Measurements from ENCODE around the gene SAMD10.
A peak's percentile ranks its signal among the peaks of the same experiment; 100 is the strongest.
"Not testable (repeated sequence)": the region's sequence is repeated elsewhere in the genome, so short reads cannot be mapped to it uniquely, and the experiment has no call there.

SAMD10 gene

GRCh38 chr20:63968136-63968927, 11.1 kb downstream of the SAMD10 start:
- no peak for DNase-seq

- DNase-seq = no peak
These were observed 11.9 kb downstream of the SAMD10 start for GRCh38 chr20:63967330-63968135.

GRCh38 chr20:63966944-63967322, 12.5 kb downstream of the SAMD10 start:
- no peak for DNase-seq

- no peak for DNase-seq
These were observed 13.1 kb downstream of the SAMD10 start for GRCh38 chr20:63966172-63966943.

GRCh38 chr20:63964412-63964811, 15.0 kb downstream of the SAMD10 start:
- no peak for DNase-seq

- no peak for DNase-seq
These were observed 15.6 kb downstream of the SAMD10 start for GRCh38 chr20:63963784-63964301.

- no peak for DNase-seq
These were observed 16.1 kb downstream of the SAMD10 start for GRCh38 chr20:63963348-63963741.

GRCh38 chr20:63962426-63963347, 16.8 kb downstream of the SAMD10 start:
- DNase-seq = no peak

GRCh38 chr20:63961664-63962425, 17.6 kb downstream of the SAMD10 start:
- no peak for DNase-seq

GRCh38 chr20:63960654-63961621, 18.5 kb downstream of the SAMD10 start:
- not testable (repeated sequence) for DNase-seq

GRCh38 chr20:63959699-63960075, 19.8 kb downstream of the SAMD10 start:
- no peak for DNase-seq

- DNase-seq = no peak
These were observed 20.3 kb downstream of the SAMD10 start for GRCh38 chr20:63958964-63959698.

- DNase-seq = no peak
These were observed 21.0 kb downstream of the SAMD10 start for GRCh38 chr20:63958471-63958870.

- peak; percentile 49 for DNase-seq
These were observed 21.6 kb downstream of the SAMD10 start for GRCh38 chr20:63957690-63958441.

- peak; percentile 76 for DNase-seq
These were observed 22.3 kb downstream of the SAMD10 start for GRCh38 chr20:63957004-63957689.

- no peak for DNase-seq
These were observed 22.8 kb downstream of the SAMD10 start for GRCh38 chr20:63956664-63957003.

GRCh38 chr20:63955827-63956663, 23.4 kb downstream of the SAMD10 start, which contains the start of gene UCKL1:
UCKL1 (minus strand) TSS chr20:63956416; CDS start chr20:63956372, 44 bp downstream.
- DNase-seq = peak; percentile 90

Data from OCI-M1 (cell line).